NCI-H1105 treated with DMSO at 0.1 percent for 48 hours (cell line): ENCODE measurements around the gene IFI27L1.

ENCODE experiments used
- DNase-seq: peaks from one replicate; lab custom pipeline; 2025; lab: John Stamatoyannopoulos, UW

The IFI27L1 gene

GRCh38 chr14:94079891-94080620 lies 1.1 kb upstream of the IFI27L1 start:
- no peak for DNase-seq

DNA sequence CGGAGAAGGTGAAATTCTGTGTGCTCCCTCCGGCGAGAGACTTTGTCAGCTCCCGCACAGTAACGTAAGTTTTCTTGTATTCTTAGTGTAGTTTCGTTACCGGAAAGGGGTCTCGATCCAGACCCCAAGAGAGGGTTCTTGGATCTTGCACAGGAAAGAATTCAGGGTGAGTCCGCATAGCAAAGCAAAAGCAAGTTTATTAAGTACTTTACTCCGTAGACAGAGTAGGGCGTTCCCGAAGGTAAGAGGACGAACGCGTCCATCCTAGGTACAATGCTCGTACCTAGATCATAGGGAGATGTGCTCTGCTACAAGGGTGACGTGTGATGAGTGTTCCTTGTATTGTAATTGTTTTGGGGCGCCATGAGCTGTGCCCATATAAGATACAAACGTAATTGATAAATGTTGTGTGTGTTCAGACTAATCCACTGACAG lies 293 bp downstream of the IFI27L1 start:
- no peak for DNase-seq

- no peak for DNase-seq
Measured at GRCh38 chr14:94087891-94088290, 6.8 kb downstream of the IFI27L1 start.

- DNase-seq = no peak
Measured at GRCh38 chr14:94088516-94088915, 7.4 kb downstream of the IFI27L1 start.

DNA sequence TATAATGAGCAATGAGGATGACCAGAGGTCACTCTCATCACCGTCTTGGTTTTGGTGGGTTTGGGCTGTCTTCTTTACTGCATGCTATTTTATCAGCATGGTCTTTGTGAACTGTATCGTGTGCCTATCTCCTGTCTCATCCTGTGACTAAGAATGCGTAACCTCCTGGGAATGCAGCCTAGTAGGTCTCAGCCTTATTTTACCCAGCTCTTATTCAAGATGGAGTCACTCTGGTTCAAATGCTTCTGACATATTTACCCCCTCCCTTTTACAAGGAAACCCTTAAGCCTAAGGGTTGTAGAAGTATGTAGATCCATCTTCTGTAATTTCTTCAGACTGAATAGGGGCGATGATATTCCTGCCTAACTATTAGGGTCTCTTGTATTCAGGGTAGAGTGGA lies 8.4 kb downstream of the IFI27L1 start:
- DNase-seq = no peak

- no peak for DNase-seq
Measured at GRCh38 chr14:94093418-94093817, 12.3 kb downstream of the IFI27L1 start.

DNA sequence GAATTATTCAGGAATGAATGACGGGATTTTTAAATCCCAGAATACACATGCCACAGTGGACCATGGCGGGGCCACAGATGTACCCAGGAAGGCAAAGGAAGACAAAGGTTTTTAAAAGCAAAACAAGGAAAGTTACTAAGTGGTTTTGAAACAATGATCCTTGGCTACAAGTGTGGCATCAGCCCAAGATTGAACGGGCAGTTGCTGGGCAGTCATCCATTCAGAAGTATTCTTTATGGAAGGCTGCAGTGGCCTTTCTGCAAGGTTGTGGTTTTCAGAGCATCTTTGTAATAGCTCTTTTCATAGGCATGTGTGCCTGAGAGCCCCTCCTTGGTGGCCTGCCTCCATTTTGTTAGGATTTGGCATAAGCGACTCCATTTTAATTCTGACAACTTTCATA lies 16.0 kb downstream of the IFI27L1 start:
- DNase-seq = no peak

- DNase-seq = no peak
Measured at GRCh38 chr14:94098326-94098992, 17.3 kb downstream of the IFI27L1 start.

GRCh38 chr14:94099006-94099405 lies 17.9 kb downstream of the IFI27L1 start:
- DNase-seq = no peak

- DNase-seq = no peak
Measured at GRCh38 chr14:94100847-94101246, 19.7 kb downstream of the IFI27L1 start.

DNA sequence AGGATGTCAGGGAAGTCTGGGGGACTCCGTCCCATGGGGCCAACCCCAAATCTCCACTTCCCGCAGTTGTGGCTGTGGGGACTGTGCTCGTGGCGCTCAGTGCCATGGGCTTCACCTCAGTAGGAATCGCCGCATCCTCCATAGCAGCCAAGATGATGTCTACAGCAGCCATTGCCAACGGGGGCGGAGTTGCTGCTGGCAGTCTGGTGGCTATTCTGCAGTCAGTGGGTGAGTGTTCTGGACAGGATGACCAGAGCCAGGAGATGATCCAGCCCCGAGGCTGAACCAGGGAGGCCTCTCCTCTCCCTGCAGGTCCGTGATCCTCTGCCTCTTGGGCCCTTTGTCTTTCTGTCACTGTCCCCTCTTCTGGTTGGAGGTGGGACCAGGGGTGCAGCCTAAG lies 20.6 kb downstream of the IFI27L1 start:
- DNase-seq = no peak

DNA sequence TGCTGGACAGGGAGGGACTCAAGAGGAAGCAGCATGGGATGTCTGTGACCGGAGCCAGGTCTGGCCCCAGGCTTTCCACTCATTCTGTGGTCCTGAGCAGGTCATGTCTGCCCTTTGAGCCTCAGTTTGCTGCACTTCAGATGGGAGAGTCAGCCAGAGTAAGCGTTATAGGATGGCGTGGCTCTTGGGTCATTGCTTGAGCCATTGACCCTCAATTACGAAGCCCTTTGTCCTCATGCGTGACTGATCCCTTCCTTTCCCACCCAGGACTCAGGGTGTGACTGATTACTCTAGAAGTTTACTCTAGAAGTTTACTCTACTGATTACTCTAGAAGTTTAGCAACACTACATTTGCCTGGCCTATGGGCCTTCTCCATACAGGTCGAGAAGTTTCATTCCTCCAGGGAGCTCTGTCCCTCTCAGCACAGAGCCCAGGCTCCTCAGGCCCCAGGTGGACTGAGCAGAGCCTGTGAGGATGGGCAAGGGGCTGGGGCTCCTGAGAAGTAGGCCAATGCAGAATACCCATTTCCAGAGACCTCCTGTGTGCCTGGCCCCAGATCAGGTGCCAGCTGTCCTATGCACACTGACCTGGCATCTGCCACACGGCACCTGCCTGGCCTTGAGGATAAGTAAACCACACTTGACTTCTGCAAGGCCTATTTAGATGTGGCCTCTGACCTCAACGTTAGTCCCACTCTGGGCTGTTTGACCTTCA lies 21.8 kb downstream of the IFI27L1 start:
- DNase-seq = no peak

DNA sequence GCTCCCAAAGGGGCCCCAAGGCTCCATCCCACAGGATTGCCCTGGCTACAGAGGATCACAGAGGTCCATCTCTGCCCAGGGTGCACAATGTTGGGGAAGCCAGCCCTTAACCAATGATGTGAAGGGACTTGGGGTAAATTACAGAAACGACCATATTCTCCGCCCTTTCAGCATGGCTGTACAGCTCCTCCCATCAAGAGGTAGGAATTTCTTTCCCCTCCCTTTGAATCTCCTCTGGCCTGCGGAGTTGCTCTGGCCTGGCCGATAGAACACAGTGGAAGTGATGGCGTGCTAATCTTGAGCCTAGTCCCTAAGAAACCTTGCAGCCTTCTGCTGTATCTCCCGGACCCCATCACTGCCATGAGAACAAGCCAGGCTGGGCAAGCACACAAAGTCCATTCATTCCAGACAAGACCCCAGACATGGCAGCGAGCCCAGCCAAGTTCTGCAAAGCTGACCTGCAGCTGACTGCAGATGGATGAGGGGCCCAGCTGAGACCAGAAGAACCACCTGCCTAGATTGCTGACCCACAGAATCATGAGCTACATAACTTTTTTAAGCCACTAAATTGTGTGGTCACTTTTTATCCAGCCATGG lies 22.5 kb downstream of the IFI27L1 start:
- no peak for DNase-seq

DNA sequence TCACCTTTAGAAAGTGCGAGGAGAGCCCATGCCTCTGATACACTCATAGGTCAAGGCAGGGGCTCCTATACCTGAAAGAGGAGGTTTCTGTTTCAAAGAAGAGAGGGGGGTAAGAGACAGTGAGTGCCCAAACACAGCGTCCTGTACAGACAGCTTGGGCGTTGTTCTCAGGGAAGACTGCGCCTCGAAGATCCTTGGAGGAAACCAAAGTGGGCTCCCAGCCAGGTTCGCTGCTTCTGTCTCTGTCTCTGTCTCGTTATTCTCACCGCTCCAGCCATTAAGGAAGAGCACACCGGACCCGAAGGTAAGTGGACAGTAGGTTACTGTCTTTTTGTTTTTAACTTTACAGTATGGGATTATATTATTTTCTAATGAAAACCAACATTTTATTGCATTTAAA lies 23.6 kb downstream of the IFI27L1 start:
- DNase-seq = no peak

GRCh38 chr14:94109915-94110250 lies 28.8 kb downstream of the IFI27L1 start:
- DNase-seq = no peak

DNA sequence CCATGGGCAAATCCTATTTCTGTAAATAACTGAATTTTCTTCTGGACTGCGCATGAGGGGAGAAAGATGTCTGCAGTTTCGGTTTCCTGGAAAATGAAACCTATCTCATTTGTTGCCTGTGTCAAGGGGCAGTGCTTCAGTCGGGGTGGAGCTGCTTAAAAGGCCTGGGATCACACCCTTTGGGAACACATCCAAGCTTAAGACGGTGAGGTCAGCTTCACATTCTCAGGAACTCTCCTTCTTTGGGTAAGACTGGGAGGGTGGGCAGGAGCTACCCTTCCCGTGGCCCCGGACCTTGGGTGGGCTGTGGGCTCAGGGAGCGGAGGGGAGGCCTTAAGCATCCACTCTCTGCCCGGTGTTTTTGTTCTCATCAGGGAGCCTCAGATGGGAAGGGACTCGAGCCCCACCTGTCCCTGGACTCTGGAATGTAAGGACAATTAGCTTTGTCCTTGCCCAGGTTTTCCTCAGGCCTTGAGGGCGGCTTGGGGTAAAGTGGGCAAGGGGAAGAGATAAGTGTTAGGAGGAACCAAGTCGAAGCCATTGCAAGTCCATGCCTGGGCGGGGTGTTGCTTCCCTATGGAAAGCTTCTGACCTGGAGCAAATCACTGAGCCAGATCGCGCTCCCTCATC lies 29.6 kb downstream of the IFI27L1 start, which contains the start of gene IFI27:
Gene IFI27, plus strand, starts transcription at position 185 of the 630 bp plus-strand sequence.
- no peak for DNase-seq

- DNase-seq = no peak
Measured at GRCh38 chr14:94111276-94112095, 30.4 kb downstream of the IFI27L1 start.

GRCh38 chr14:94112513-94113063 lies 31.5 kb downstream of the IFI27L1 start:
- DNase-seq = no peak

GRCh38 chr14:94113073-94113472 lies 32.0 kb downstream of the IFI27L1 start:
- no peak for DNase-seq

DNA sequence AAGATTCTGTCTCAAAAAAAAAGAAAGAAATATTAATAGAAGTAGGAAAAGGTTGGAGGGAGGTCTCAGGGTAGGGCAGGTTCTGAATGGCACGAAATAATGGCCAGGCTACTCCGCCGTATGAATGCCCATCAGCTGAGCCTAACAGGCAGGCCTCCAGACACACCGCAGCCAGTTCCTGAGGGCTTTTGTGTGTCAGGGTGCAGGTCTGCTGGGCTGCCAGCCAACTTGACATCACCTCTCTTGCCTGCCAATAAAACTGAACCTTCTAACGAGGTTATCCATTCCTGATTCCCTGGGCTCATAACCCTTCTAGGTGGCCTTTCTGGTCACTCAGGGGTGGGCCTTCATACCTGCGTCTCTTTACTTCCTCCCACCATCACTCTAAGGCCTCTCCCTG lies 32.4 kb downstream of the IFI27L1 start:
- peak; percentile 17 for DNase-seq
